HCT116 (cell line): ENCODE data around the gene NUTM2G. TPM values are rescaled to one million over a fixed set of nuclear protein-coding genes. Genes with fewer than 3 reads are reported as not detected.
"Not testable (repeated sequence)": the region's sequence is repeated elsewhere in the genome, so short reads cannot be mapped to it uniquely, and the experiment has no call there.

ENCODE experiments used
- ATAC-seq: fragments of 200-7000 bp; cut with Tn5 transposase; 2 replicates; pipeline ENCODE4 v1.9.1; 2020; ENCODE audit warnings: mild to moderate bottlenecking, moderate library complexity
- Bru-seq: library from RNA; stranded (reverse); fragments of 400-500 nt; gene quantifications from one replicate; lab custom pipeline; 2021; lab: Mats Ljungman, UMichigan
- BruChase-seq, 2 experiments: library from RNA; stranded (reverse); fragments of 400-500 nt; gene quantifications; one replicate each; lab custom pipeline; 2021; lab: Mats Ljungman, UMichigan
- BruUV-seq: library from RNA; stranded (reverse); fragments of 400-500 nt; replicated peaks from 2 replicates; lab custom pipeline; 2021; lab: Mats Ljungman, UMichigan
- CTCF ChIA-PET: fragments of 300-600 bp; sonication (Branson Sonifier 250); formaldehyde crosslinking; loops from one replicate; lab custom pipeline; 2021; ENCODE audit warnings: antibody characterized with exemption; lab: Charles Lee
- POLR2A ChIA-PET: fragments of 300-600, 350-600 bp; sonication (Branson Sonifier 250); formaldehyde crosslinking; loops from one replicate; lab custom pipeline; 2021; ENCODE audit warnings: antibody characterized with exemption; lab: Charles Lee
- RAD21 ChIA-PET, 2 experiments: fragments of 300-600 bp; sonication (Branson Sonifier 250); formaldehyde crosslinking; loops; one replicate each; lab custom pipeline; 2023; ENCODE audit warnings: low total read pairs in 2 of 2; ENCODE audit not compliant: uncharacterized antibody in 2 of 2, unreplicated experiment in 2 of 2, low non-redundant PET in 1 of 2; lab: Charles Lee
- DNase-seq: peaks from one replicate; pipeline ENCODE4 v3.0.0-alpha.2; 2010; ENCODE audit warnings: low read depth, low spot score
- H2AFZ ChIP-seq: fragments of 200-600 bp; shearing (Covaris generic), sonication (generic); 2 replicates; pipeline ENCODE4 v1.6.1; 2017; ENCODE audit warnings: low read depth, mixed run types, mixed read lengths, antibody characterized with exemption, low read length; ENCODE audit not compliant: poor library complexity, severe bottlenecking
- H3K27ac ChIP-seq: 2 replicates; pipeline ENCODE4 v1.5.1; 2012; ENCODE audit warnings: low read depth, low read length
- H3K27me3 ChIP-seq: fragments of 200-600 bp; sonication (generic); 2 replicates; pipeline ENCODE4 v1.6.1; 2016; ENCODE audit warnings: mixed run types, low read length, mixed read lengths; ENCODE audit not compliant: insufficient read depth
- H3K36me3 ChIP-seq, 2 experiments: fragments of 200-500 bp in 1 of 2; fragments of 200-600 bp in 1 of 2; sonication (Bioruptor generic) in 1 of 2; sonication (generic) in 1 of 2; 2 replicates each; pipeline versions ENCODE4 v1.5.1 to v1.6.1; 2014 to 2016; ENCODE audit warnings: low read length in 2 of 2, inconsistent platforms in 1 of 2, mixed read lengths in 1 of 2, mixed run types in 1 of 2; ENCODE audit not compliant: insufficient read depth in 2 of 2, control insufficient read depth in 1 of 2
- H3K4me1 ChIP-seq, 2 experiments: fragments of 200-600 bp in 1 of 2; sonication (generic) in 1 of 2; 2 replicates each; pipeline versions ENCODE4 v1.5.1 to v1.6.1; 2012 to 2017; ENCODE audit warnings: low read length in 2 of 2, inconsistent platforms in 1 of 2, mild to moderate bottlenecking in 1 of 2, mixed read lengths in 1 of 2, mixed run types in 1 of 2, moderate library complexity in 1 of 2; ENCODE audit not compliant: insufficient read depth in 2 of 2, control insufficient read depth in 1 of 2
- H3K4me2 ChIP-seq: fragments of 200-600 bp; sonication (generic); 2 replicates; pipeline ENCODE4 v1.6.1; 2017; ENCODE audit warnings: mixed run types, low read length, mixed read lengths
- H3K4me3 ChIP-seq, 2 experiments: fragments of 200-600 bp in 1 of 2; sonication (generic) in 1 of 2; replicated peaks in 1 of 2; 2 replicates each; pipeline ENCODE4 v1.5.1; 2011 to 2016; ENCODE audit warnings: low read length in 2 of 2, control low read depth in 1 of 2, low read depth in 1 of 2, mild to moderate bottlenecking in 1 of 2, mixed read lengths in 1 of 2, mixed run types in 1 of 2
- H3K79me2 ChIP-seq: fragments of 200-600 bp; sonication (generic); 2 replicates; pipeline ENCODE4 v1.6.1; 2017; ENCODE audit warnings: mild to moderate bottlenecking, mixed run types, low read length, moderate library complexity, mixed read lengths; ENCODE audit not compliant: insufficient read depth
- H3K9ac ChIP-seq: fragments of 200-600 bp; sonication (generic); 2 replicates; pipeline ENCODE4 v1.6.1; 2016; ENCODE audit warnings: low read length, mixed read lengths
- H3K9me2 ChIP-seq: fragments of 200-600 bp; sonication (generic), shearing (Covaris generic); 2 replicates; pipeline ENCODE4 v1.6.1; 2017; ENCODE audit warnings: mixed run types, mild to moderate bottlenecking, moderate library complexity; ENCODE audit not compliant: insufficient read depth
- H3K9me3 ChIP-seq, 2 experiments: fragments of 200-500 bp in 1 of 2; fragments of 200-600 bp in 1 of 2; sonication (Bioruptor generic) in 1 of 2; sonication (generic) in 1 of 2; 2 replicates each; pipeline ENCODE4 v1.6.1; 2014 to 2017; ENCODE audit warnings: low read length in 2 of 2, mixed read lengths in 2 of 2, inconsistent platforms in 1 of 2, low read depth in 1 of 2, mild to moderate bottlenecking in 1 of 2, mixed run types in 1 of 2, moderate library complexity in 1 of 2; ENCODE audit not compliant: control insufficient read depth in 1 of 2, insufficient read depth in 1 of 2
- H4K20me1 ChIP-seq: fragments of 200-600 bp; sonication (generic), shearing (Covaris generic); 2 replicates; pipeline ENCODE4 v1.6.1; 2017; ENCODE audit warnings: mixed run types, mild to moderate bottlenecking, moderate library complexity; ENCODE audit not compliant: insufficient read depth
- MAX ChIP-seq: IDR thresholded peaks from 2 replicates; pipeline ENCODE4 v1.6.1; 2012
- intact Hi-C: fragments of 100-400 bp; cut with micrococcal nuclease; formaldehyde crosslinking; loops from 2 replicates; pipeline ENCODE4 v1.10.0; 2022
- long read RNA-seq: library from polyadenylated mRNA; unstranded; transcript quantifications from one replicate; pipeline ENCODE4 v2.0.0, GENCODE V29; 2021; ENCODE audit not compliant: unreplicated experiment
- polyA plus RNA-seq: library from polyadenylated mRNA; unstranded; fragments of >200 nt; gene quantifications from 2 replicates; pipeline ENCODE4 v1.2.1, GENCODE V29; 2012; ENCODE audit warnings: missing spikeins
- total RNA-seq: library from RNA; stranded (reverse); gene quantifications from one replicate; pipeline ENCODE4 v1.2.1, GENCODE V29; 2021; ENCODE audit not compliant: unreplicated experiment

Gene NUTM2G
- total RNA-seq (not detected), Bru-seq, nascent RNA (not detected), BruChase-seq, experiment 1, labeled RNA remaining after a 6-hour chase (percentile 4 among the genes with signal in this experiment), BruChase-seq, experiment 2, labeled RNA remaining after a 2-hour chase (not detected)
- 0.27 and 0.42 TPM in 2 replicates for polyA plus RNA-seq
- long read RNA-seq, result 0 reads

DNA sequence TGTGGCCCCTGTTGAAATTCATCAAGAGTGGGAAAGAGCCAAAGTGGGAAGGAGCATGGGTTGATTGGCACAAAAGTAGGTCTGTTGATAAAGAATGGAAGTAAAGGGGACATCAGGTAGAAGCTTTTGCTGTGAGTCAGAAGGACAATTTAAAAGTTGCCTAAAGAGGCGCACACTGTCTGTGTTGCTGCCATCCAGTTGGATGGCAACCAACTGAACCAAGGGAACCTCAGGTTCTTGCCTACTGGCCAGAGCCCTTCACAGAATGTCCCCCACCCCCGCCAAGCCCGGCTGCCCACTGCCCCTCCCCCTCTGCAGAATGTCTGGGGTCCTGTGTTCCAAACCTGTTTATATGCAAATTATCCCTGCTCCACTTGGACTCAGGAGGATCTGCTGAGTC, at the start of gene NUTM2G:
TSS of gene NUTM2G (plus strand) at position 301 of the 400 bp plus-strand sequence. CDS start 182 bp downstream, outside the sequence.
- H2AFZ ChIP-seq, intact Hi-C loops, DNase-seq, H3K9me3 ChIP-seq, H3K27ac ChIP-seq, H3K4me2 ChIP-seq, H3K79me2 ChIP-seq, CTCF ChIA-PET, H3K4me1 ChIP-seq, H4K20me1 ChIP-seq, H3K27me3 ChIP-seq, H3K9ac ChIP-seq, H3K9me2 ChIP-seq, POLR2A ChIA-PET, RAD21 ChIA-PET, H3K4me3 ChIP-seq, ATAC-seq, H3K36me3 ChIP-seq, BruUV-seq: not testable (repeated sequence)

- intact Hi-C loops, result loop anchor here (10.0 kb wide), 1 partner anchor 161 kb away; no protein-coding TSS in a partner anchor
- no peaks in the 10 kb centered on the region for H3K27me3 ChIP-seq
- ATAC-seq, result no peak
- no peaks in the 10 kb centered on the region for H3K9me3 ChIP-seq
- no peaks in the 10 kb centered on the region for H4K20me1 ChIP-seq
- H3K79me2 ChIP-seq, result no peaks in the 10 kb centered on the region
- ChIA-PET POLR2A (interaction anchor here (1.9 kb wide), 1 partner anchor 8 kb away, joined by 6 read pairs; no protein-coding TSS in a partner anchor), CTCF (interaction anchor here (1.0 to 1.6 kb wide), 2 partner anchors 9 to 27 kb away, joined by 4 to 11 read pairs; no protein-coding TSS in a partner anchor), RAD21 (no interaction called here)
- peak overlapping the region; percentile 35; the same call in 1 of the 2 replicates for H3K27ac ChIP-seq
- no peak overlapping the region for H2AFZ ChIP-seq
- TF ChIP-seq MAX, result no peak
- DNase-seq, result no peak
- H3K4me1 ChIP-seq, result peaks cover 14 to 25% of the 10 kb centered on the region in 2 experiments
- H3K4me2 ChIP-seq, result peak overlapping the region; percentile 71
- H3K4me3 ChIP-seq, result peak overlapping the region in 1 of 2 experiments; percentile 39; a peak in 2 of 4 replicates
- peak overlapping the region; percentile 23 for H3K9ac ChIP-seq
- BruUV-seq, result no TSS peak
- H3K9me2 ChIP-seq, result no peaks in the 10 kb centered on the region
- no peaks in the 10 kb centered on the region for H3K36me3 ChIP-seq
Measured at GRCh38 chr9:96883922-96884321, 44.7 kb upstream of the NUTM2G start.
